ENCODE measurements around the gene DISP2. TPM values are rescaled to one million over a fixed set of nuclear protein-coding genes. Genes with fewer than 3 reads are reported as not detected.

Gene DISP2
- total and polyA plus RNA-seq, 2 of the 8 experiments (the other 6 are each of a cell fraction or from before 2014, with no cell fraction given), result 0.45 to 1.2 TPM

DNA sequence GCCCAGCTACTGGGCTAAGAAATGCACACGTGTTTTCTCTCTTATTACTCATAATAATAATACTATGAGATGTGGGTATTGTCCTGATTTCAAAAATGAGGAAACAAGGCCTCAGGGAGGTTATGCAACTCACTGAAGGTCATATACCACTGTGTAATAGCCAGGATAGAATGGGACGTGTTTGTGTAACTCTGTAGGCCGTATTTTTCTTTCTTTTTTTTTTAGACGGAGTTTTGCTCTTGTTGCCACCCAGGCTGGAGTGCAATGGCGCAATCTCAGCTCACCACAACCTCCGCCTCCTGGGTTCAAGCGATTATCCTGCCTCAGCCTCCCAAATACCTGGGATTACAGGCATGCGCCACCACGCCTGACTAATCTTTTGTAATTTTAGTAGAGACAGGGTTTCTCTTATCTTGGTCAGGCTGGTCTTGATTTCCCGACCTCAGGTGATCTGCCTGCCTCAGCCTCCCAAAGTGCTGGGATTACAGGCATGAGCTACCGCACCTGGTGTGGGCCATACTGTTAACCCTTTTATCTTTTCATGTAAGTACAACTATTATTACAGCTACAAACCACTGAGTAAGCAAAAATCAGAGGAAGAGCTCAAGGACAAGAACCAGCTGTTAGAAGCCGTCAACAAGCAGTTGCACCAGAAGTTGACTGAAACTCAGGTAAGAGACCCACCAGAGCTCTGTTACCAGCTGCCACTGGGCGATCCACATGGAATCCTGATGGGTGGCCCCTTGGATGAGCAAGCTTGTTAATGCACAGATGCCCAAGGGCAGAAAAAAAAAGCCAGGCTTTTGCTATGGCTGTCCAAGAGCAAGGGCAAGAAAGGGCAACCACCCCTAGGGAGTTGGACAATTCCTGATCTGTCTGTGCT lies 31.2 kb downstream of the DISP2 start (continued):
- TF ChIP-seq, protein P1, sequence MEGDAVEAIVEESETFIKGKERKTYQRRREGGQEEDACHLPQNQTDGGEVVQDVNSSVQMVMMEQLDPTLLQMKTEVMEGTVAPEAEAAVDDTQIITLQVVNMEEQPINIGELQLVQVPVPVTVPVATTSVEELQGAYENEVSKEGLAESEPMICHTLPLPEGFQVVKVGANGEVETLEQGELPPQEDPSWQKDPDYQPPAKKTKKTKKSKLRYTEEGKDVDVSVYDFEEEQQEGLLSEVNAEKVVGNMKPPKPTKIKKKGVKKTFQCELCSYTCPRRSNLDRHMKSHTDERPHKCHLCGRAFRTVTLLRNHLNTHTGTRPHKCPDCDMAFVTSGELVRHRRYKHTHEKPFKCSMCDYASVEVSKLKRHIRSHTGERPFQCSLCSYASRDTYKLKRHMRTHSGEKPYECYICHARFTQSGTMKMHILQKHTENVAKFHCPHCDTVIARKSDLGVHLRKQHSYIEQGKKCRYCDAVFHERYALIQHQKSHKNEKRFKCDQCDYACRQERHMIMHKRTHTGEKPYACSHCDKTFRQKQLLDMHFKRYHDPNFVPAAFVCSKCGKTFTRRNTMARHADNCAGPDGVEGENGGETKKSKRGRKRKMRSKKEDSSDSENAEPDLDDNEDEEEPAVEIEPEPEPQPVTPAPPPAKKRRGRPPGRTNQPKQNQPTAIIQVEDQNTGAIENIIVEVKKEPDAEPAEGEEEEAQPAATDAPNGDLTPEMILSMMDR (IDR thresholded peaks at IDR 0.05; ENCODE audit: control extremely low read depth in 1 of 3, insufficient read depth in 1 of 3, low read depth in 1 of 3, low read length in 3 of 3), result no peak
- TF ChIP-seq FOSL1 (IDR thresholded peaks at IDR 0.05; ENCODE audit: insufficient read depth, low read depth, low read length) (no peak), NRF1 (IDR thresholded peaks at IDR 0.05; ENCODE audit: low read depth, low read length) (no peak)
- TF ChIP-seq, protein P2, sequence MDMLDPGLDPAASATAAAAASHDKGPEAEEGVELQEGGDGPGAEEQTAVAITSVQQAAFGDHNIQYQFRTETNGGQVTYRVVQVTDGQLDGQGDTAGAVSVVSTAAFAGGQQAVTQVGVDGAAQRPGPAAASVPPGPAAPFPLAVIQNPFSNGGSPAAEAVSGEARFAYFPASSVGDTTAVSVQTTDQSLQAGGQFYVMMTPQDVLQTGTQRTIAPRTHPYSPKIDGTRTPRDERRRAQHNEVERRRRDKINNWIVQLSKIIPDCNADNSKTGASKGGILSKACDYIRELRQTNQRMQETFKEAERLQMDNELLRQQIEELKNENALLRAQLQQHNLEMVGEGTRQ (IDR thresholded peaks at IDR 0.05; ENCODE audit: low read length), result no peak

Data from H1 (cell line).